NOMO-1 treated with DMSO at 0.1 percent for 48 hours (cell line): ENCODE results near the gene ZNF358.
A peak's percentile ranks its signal among the peaks of the same experiment; 100 is the strongest.

Experiments
- DNase-seq: peaks from one replicate; lab custom pipeline; 2025; ENCODE audit not compliant: unreplicated experiment; lab: John Stamatoyannopoulos, UW

Gene ZNF358

GRCh38 chr19:7488736-7489353 lies 27.1 kb upstream of the ZNF358 start, which contains the start of gene PEX11G:
Gene PEX11G, minus strand, starts transcription at chr19:7489035. Its CDS starts 25 bp downstream, at chr19:7489010.
- DNase-seq = peak; percentile 66

GRCh38 chr19:7489609-7490044 lies 26.3 kb upstream of the ZNF358 start:
- no peak for DNase-seq

GRCh38 chr19:7492142-7492541 lies 23.8 kb upstream of the ZNF358 start:
- DNase-seq = peak; percentile 98

GRCh38 chr19:7492558-7492957 lies 23.3 kb upstream of the ZNF358 start:
- DNase-seq = no peak

- DNase-seq = no peak
Measured at GRCh38 chr19:7494416-7495098, 21.3 kb upstream of the ZNF358 start.

- no peak for DNase-seq
Measured at GRCh38 chr19:7497292-7497691, 18.6 kb upstream of the ZNF358 start.

- peak; percentile 44 for DNase-seq
Measured at GRCh38 chr19:7500811-7501450, 15.0 kb upstream of the ZNF358 start.

GRCh38 chr19:7502552-7502951 lies 13.4 kb upstream of the ZNF358 start:
- DNase-seq = no peak

GRCh38 chr19:7504684-7505083 lies 11.2 kb upstream of the ZNF358 start:
- DNase-seq = no peak

GRCh38 chr19:7505288-7505681 lies 10.6 kb upstream of the ZNF358 start:
- DNase-seq = no peak

GRCh38 chr19:7505682-7506384 lies 10.1 kb upstream of the ZNF358 start:
- DNase-seq = no peak

GRCh38 chr19:7506385-7507328 lies 9.2 kb upstream of the ZNF358 start:
- peak; percentile 81 for DNase-seq

- peak; percentile 36 for DNase-seq
Measured at GRCh38 chr19:7507884-7508283, 8.0 kb upstream of the ZNF358 start.

- DNase-seq = peak; percentile 6
Measured at GRCh38 chr19:7509625-7510024, 6.3 kb upstream of the ZNF358 start.

GRCh38 chr19:7512400-7512851 lies 3.5 kb upstream of the ZNF358 start:
- no peak for DNase-seq

GRCh38 chr19:7513809-7514642 lies 1.9 kb upstream of the ZNF358 start:
- DNase-seq = no peak

GRCh38 chr19:7515110-7515644 lies 726 bp upstream of the ZNF358 start:
- no peak for DNase-seq

GRCh38 chr19:7516333-7516732 lies 430 bp downstream of the ZNF358 start:
- no peak for DNase-seq

- DNase-seq = no peak
Measured at GRCh38 chr19:7516878-7517277, 975 bp downstream of the ZNF358 start.
